GM18520 (cell line): ENCODE data around the gene ZNF837.
"Not testable (repeated sequence)": the region's sequence is repeated elsewhere in the genome, so short reads cannot be mapped to it uniquely, and the experiment has no call there.

Experiments used
- ATAC-seq: cut with Tn5 transposase; IDR thresholded peaks from one replicate; pipeline ENCODE4 v1.9.1; 2021; ENCODE audit not compliant: unreplicated experiment

Gene ZNF837

GRCh38 chr19:58380662-58381459 lies at the start of gene ZNF837:
ZNF837 (minus strand) TSS chr19:58381030; CDS start chr19:58369332, 11,698 bp downstream.
- ATAC-seq: peak; percentile 75

- no peak for ATAC-seq
These were observed 48.9 kb upstream of the ZNF837 start for GRCh38 chr19:58429745-58430144.

- ATAC-seq: no peak
These were observed 47.8 kb upstream of the ZNF837 start for GRCh38 chr19:58428617-58429016.

GRCh38 chr19:58417071-58417470 lies 36.2 kb upstream of the ZNF837 start:
- no peak for ATAC-seq

GRCh38 chr19:58416604-58417003 lies 35.8 kb upstream of the ZNF837 start:
- ATAC-seq: no peak

GRCh38 chr19:58409010-58409790 lies 28.4 kb upstream of the ZNF837 start:
- no peak for ATAC-seq

GRCh38 chr19:58408152-58409009 lies 27.6 kb upstream of the ZNF837 start, which contains the start of gene ZNF584:
ZNF584 (plus strand) TSS chr19:58408649; CDS start chr19:58409148, 499 bp downstream.
- ATAC-seq: peak; percentile 89

- no peak for ATAC-seq
These were observed 26.9 kb upstream of the ZNF837 start for GRCh38 chr19:58407658-58408151.

GRCh38 chr19:58406818-58407657 lies 26.2 kb upstream of the ZNF837 start:
- ATAC-seq: no peak

GRCh38 chr19:58403920-58404478 lies 23.2 kb upstream of the ZNF837 start:
- not testable (repeated sequence) for ATAC-seq

GRCh38 chr19:58401840-58402421 lies 21.1 kb upstream of the ZNF837 start:
- no peak for ATAC-seq

- ATAC-seq: peak; percentile 99
These were observed 20.3 kb upstream of the ZNF837 start for GRCh38 chr19:58400916-58401839.

GRCh38 chr19:58400316-58400915 lies 19.6 kb upstream of the ZNF837 start:
- no peak for ATAC-seq

- no peak for ATAC-seq
These were observed 19.1 kb upstream of the ZNF837 start for GRCh38 chr19:58399903-58400302.

- no peak for ATAC-seq
These were observed 17.7 kb upstream of the ZNF837 start for GRCh38 chr19:58398545-58398944.

GRCh38 chr19:58398087-58398486 lies 17.3 kb upstream of the ZNF837 start:
- ATAC-seq: no peak

GRCh38 chr19:58397533-58398037 lies 16.8 kb upstream of the ZNF837 start:
- no peak for ATAC-seq
